HepG2 (cell line): ENCODE measurements around the gene LIPC. TPM values are rescaled to one million over a fixed set of nuclear protein-coding genes. Genes with fewer than 3 reads are reported as not detected.

ENCODE experiments used
- ATRX ChIP-seq: sonication (generic); formaldehyde crosslinking; IDR thresholded peaks from 2 replicates; pipeline ENCODE4 v1.4.0; 2020; ENCODE audit warnings: missing genetic modification reagents, borderline replicate concordance
- BATF2 ChIP-seq: sonication (generic); formaldehyde crosslinking; IDR thresholded peaks from 2 replicates; pipeline ENCODE4 v1.8.0; 2022; ENCODE audit warnings: mild to moderate bottlenecking, missing genetic modification reagents, moderate library complexity
- ETV6 ChIP-seq: sonication (generic); formaldehyde crosslinking; conservative IDR thresholded peaks from 2 replicates; pipeline ENCODE4 v1.4.0; 2020; ENCODE audit warnings: missing genetic modification reagents
- MIXL1 ChIP-seq: IDR thresholded peaks from 2 replicates; pipeline ENCODE4 v1.6.1; 2016
- RBM22 ChIP-seq: fragments of 200-400 bp; formaldehyde crosslinking; optimal IDR thresholded peaks from 2 replicates; pipeline ENCODE3; 2017; ENCODE audit warnings: mild to moderate bottlenecking, low read length, moderate library complexity
- SMAD3 ChIP-seq: sonication (generic); formaldehyde crosslinking; IDR thresholded peaks from 2 replicates; pipeline ENCODE4 v1.4.0; 2020; ENCODE audit warnings: missing genetic modification reagents
- SOX13 ChIP-seq, 3 experiments: fragments of 450-650 bp in 1 of 3; sonication (generic) in 1 of 3; formaldehyde crosslinking in 1 of 3; IDR thresholded peaks in 2 of 3; conservative IDR thresholded peaks in 1 of 3; 2 replicates each; pipeline versions ENCODE4 v1.5.0 to v1.6.1; 2016 to 2020; ENCODE audit warnings: antibody characterized with exemption in 1 of 3, mild to moderate bottlenecking in 1 of 3, missing compliant biosample characterization in 1 of 3, missing genetic modification reagents in 1 of 3, moderate library complexity in 1 of 3
- STAT5B ChIP-seq: sonication (generic); formaldehyde crosslinking; IDR thresholded peaks from 2 replicates; pipeline ENCODE4 v1.4.0; 2020; ENCODE audit warnings: missing genetic modification reagents
- TBX2 ChIP-seq: sonication (generic); formaldehyde crosslinking; IDR thresholded peaks from 2 replicates; pipeline ENCODE4 v1.5.0; 2020; ENCODE audit warnings: missing genetic modification reagents, mild to moderate bottlenecking, borderline replicate concordance
- TBX3 ChIP-seq: fragments of 450-650 bp; IDR thresholded peaks from 2 replicates; pipeline ENCODE4 v1.6.1; 2017; ENCODE audit warnings: antibody characterized with exemption, mild to moderate bottlenecking, inconsistent platforms, borderline replicate concordance
- ZBTB34 ChIP-seq: sonication (generic); formaldehyde crosslinking; IDR thresholded peaks from 2 replicates; pipeline ENCODE4 v1.8.0; 2022; ENCODE audit warnings: mild to moderate bottlenecking, missing genetic modification reagents
- ZNF136 ChIP-seq: sonication (generic); formaldehyde crosslinking; IDR thresholded peaks from 2 replicates; pipeline ENCODE4 v1.8.1; 2022; ENCODE audit warnings: low read depth, mild to moderate bottlenecking, moderate library complexity, missing genetic modification reagents
- ZNF556 ChIP-seq: sonication (generic); formaldehyde crosslinking; IDR thresholded peaks from 2 replicates; pipeline ENCODE4 v1.4.0; 2020; ENCODE audit warnings: mild to moderate bottlenecking, missing genetic modification reagents, borderline replicate concordance
- ZNF572 ChIP-seq: sonication (generic); formaldehyde crosslinking; IDR thresholded peaks from 2 replicates; pipeline ENCODE4 v1.5.1; 2020; ENCODE audit warnings: mild to moderate bottlenecking, missing genetic modification reagents
- ZNF713 ChIP-seq: sonication (generic); formaldehyde crosslinking; IDR thresholded peaks from 2 replicates; pipeline ENCODE4 v1.4.0; 2020; ENCODE audit warnings: mild to moderate bottlenecking, missing genetic modification reagents
- ZNF850 ChIP-seq: sonication (generic); formaldehyde crosslinking; conservative IDR thresholded peaks from 2 replicates; pipeline ENCODE4 v1.9.0; 2021; ENCODE audit warnings: mild to moderate bottlenecking, missing genetic modification reagents
- ZSCAN21 ChIP-seq: sonication (generic); formaldehyde crosslinking; IDR thresholded peaks from 2 replicates; pipeline ENCODE4 v1.8.0; 2022; ENCODE audit warnings: mild to moderate bottlenecking, missing genetic modification reagents, moderate library complexity, borderline replicate concordance
- polyA plus RNA-seq, 8 experiments: library from polyadenylated mRNA; depleted of rRNA in 3 of 8; stranded (reverse) in 7 of 8; unstranded in 1 of 8; fragments of >200 nt; fragmentation: Illumina TruSeq in 4 of 8; extraction: Trizol in 4 of 8; gene quantifications; 2 replicates each; pipeline versions ENCODE4 v1.2.1 to v1.2.3, GENCODE V29; 2011 to 2016; ENCODE audit warnings: low read depth in 4 of 8, missing spikeins in 1 of 8, mixed read lengths in 1 of 8; ENCODE audit not compliant: insufficient read depth in 1 of 8
- total RNA-seq, 5 experiments: library from RNA; depleted of rRNA; stranded (reverse); fragments of >200 nt; fragmentation: Illumina TruSeq; extraction: Trizol; gene quantifications; 2 replicates each; pipeline ENCODE4 v1.2.3, GENCODE V29; 2016; ENCODE audit warnings: low read depth in 1 of 5
- TF ChIP-seq, protein P1 (sequence below): sonication (generic); formaldehyde crosslinking; IDR thresholded peaks from 2 replicates; pipeline ENCODE4 v1.5.0; 2020; ENCODE audit warnings: missing genetic modification reagents
- TF ChIP-seq, protein P2 (sequence below): sonication (generic); formaldehyde crosslinking; IDR thresholded peaks from 2 replicates; pipeline ENCODE4 v1.5.0; 2020; ENCODE audit warnings: mild to moderate bottlenecking, missing genetic modification reagents, borderline replicate concordance

The LIPC gene
- total and polyA plus RNA-seq, 2 of the 13 experiments (the other 11 are each of a cell fraction or from before 2014, with no cell fraction given) = 26.0 to 38.0 TPM

DNA sequence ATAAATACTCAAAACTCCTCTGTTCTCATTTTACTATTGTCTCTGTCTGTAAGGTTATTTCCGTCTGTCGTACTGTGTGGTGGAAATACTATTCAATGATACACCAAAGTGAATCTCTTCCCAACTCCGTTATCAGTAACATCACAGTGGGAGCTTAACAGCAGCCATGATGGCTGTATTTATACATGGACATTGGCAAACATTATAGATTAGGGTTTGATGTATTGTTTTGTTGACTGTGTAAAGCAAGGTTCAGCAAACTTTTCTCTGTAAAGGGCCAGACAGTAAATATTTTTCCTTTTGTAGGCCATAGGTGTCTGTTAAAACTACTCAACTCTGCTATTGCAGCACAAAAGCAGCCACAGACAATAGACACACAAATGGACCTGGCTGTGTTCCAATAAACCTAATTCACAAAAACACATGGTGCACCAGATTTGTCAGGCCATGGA, 23.2 kb downstream of the LIPC start (continued):
- TF ChIP-seq SOX13 (IDR thresholded peaks at IDR 0.05) (peak; percentile 49; the same call in 1 of the 2 replicates), SOX13 (CRISPR knock-in tag; conservative IDR thresholded peaks at IDR 0.05 in 1 of 2, IDR thresholded peaks at IDR 0.05 in 1 of 2) (peak in 1 of 2 experiments; percentile 96; a peak in 2 of 4 replicates), TBX2 (peak; percentile 35; the same call in 1 of the 2 replicates), BATF2 (CRISPR knock-in tag) (no peak), ATRX (no peak), ZNF850 (CRISPR knock-in tag) (no peak), ZSCAN21 (CRISPR knock-in tag) (no peak), ZNF713 (CRISPR knock-in tag) (no peak), TBX3 (peak; percentile 84; the same call in 1 of the 2 replicates), MIXL1 (CRISPR knock-in tag) (peak; percentile 87), STAT5B (no peak), ZNF572 (CRISPR knock-in tag) (no peak), ZBTB34 (CRISPR knock-in tag) (no peak), RBM22 (no peak), ETV6 (no peak), SMAD3 (no peak), ZNF556 (CRISPR knock-in tag) (no peak), ZNF136 (CRISPR knock-in tag) (no peak)
- TF ChIP-seq, protein P1, sequence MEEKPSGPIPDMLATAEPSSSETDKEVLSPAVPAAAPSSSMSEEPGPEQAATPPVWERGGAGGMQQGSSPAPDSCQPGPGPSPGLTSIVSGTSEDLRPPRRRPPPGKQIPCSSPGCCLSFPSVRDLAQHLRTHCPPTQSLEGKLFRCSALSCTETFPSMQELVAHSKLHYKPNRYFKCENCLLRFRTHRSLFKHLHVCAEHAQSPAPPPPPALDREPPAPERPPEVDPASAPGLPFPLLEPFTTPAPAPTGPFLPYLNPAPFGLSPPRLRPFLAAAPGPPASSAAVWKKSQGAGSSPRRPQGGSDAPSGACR (CRISPR knock-in tag) = 0 out of 2 replicates have a peak, but pooled peaks have one; percentile 56
- TF ChIP-seq, protein P2, sequence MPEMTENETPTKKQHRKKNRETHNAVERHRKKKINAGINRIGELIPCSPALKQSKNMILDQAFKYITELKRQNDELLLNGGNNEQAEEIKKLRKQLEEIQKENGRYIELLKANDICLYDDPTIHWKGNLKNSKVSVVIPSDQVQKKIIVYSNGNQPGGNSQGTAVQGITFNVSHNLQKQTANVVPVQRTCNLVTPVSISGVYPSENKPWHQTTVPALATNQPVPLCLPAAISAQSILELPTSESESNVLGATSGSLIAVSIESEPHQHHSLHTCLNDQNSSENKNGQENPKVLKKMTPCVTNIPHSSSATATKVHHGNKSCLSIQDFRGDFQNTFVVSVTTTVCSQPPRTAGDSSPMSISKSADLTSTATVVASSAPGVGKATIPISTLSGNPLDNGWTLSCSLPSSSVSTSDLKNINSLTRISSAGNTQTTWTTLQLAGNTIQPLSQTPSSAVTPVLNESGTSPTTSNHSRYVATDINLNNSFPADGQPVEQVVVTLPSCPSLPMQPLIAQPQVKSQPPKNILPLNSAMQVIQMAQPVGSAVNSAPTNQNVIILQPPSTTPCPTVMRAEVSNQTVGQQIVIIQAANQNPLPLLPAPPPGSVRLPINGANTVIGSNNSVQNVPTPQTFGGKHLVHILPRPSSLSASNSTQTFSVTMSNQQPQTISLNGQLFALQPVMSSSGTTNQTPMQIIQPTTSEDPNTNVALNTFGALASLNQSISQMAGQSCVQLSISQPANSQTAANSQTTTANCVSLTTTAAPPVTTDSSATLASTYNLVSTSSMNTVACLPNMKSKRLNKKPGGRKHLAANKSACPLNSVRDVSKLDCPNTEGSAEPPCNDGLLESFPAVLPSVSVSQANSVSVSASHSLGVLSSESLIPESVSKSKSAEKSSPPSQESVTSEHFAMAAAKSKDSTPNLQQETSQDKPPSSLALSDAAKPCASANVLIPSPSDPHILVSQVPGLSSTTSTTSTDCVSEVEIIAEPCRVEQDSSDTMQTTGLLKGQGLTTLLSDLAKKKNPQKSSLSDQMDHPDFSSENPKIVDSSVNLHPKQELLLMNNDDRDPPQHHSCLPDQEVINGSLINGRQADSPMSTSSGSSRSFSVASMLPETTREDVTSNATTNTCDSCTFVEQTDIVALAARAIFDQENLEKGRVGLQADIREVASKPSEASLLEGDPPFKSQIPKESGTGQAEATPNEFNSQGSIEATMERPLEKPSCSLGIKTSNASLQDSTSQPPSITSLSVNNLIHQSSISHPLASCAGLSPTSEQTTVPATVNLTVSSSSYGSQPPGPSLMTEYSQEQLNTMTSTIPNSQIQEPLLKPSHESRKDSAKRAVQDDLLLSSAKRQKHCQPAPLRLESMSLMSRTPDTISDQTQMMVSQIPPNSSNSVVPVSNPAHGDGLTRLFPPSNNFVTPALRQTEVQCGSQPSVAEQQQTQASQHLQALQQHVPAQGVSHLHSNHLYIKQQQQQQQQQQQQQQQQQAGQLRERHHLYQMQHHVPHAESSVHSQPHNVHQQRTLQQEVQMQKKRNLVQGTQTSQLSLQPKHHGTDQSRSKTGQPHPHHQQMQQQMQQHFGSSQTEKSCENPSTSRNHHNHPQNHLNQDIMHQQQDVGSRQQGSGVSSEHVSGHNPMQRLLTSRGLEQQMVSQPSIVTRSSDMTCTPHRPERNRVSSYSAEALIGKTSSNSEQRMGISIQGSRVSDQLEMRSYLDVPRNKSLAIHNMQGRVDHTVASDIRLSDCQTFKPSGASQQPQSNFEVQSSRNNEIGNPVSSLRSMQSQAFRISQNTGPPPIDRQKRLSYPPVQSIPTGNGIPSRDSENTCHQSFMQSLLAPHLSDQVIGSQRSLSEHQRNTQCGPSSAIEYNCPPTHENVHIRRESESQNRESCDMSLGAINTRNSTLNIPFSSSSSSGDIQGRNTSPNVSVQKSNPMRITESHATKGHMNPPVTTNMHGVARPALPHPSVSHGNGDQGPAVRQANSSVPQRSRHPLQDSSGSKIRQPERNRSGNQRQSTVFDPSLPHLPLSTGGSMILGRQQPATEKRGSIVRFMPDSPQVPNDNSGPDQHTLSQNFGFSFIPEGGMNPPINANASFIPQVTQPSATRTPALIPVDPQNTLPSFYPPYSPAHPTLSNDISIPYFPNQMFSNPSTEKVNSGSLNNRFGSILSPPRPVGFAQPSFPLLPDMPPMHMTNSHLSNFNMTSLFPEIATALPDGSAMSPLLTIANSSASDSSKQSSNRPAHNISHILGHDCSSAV (CRISPR knock-in tag) = no peak
